Left hindlimb (tissue), 1 donor: ENCODE measurements around the gene IKZF3.
"Not testable (repeated sequence)": the region's sequence is repeated elsewhere in the genome, so short reads cannot be mapped to it uniquely, and the experiment has no call there.

Source experiments
- DNase-seq: peaks from one replicate; pipeline ENCODE4 v3.0.0-alpha.2; 2018

IKZF3 gene

DNA sequence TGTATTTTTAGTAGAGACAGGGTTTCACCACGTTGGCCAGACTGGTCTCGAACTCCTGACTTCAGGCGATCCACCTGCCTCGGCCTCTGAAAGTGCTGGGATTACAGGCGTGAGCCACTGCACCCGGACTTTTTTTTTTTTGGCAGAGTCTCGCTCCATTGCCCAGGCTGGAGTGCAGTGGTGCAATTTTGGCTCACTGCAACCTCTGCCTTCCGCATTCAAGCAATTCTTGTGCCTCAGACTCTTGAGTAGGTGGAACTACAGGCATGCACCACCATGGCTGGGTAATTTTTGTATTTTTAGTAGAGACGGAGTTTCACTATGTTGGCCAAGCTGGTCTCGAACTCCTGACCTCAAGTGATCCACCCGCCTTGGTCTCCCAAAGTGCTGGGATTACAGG is 153.0 kb downstream of the IKZF3 start:
- not testable (repeated sequence) for DNase-seq

GRCh38 chr17:39709998-39710964 is 153.8 kb downstream of the IKZF3 start:
- DNase-seq: no peak

- DNase-seq: no peak
Observed at GRCh38 chr17:39709319-39709997, 154.7 kb downstream of the IKZF3 start.
